Left renal pelvis (tissue), 4 donors: Measurements from ENCODE around the gene PRKN. TPM values are rescaled to one million over a fixed set of nuclear protein-coding genes. Genes with fewer than 3 reads are reported as not detected.

ENCODE experiments used
- DNase-seq, 4 donors: peaks; one replicate each; pipeline ENCODE4 v3.0.0-alpha.2; 2013; ENCODE audit warnings: low read depth in 4 of 4, low spot score in 3 of 4
- polyA plus RNA-seq, 4 donors: library from polyadenylated mRNA; unstranded; fragments of 120-200 nt; gene quantifications; one replicate each; pipeline ENCODE4 v1.2.1, GENCODE V29; 2013; ENCODE audit not compliant: insufficient read length in 4 of 4

The PRKN gene
- polyA plus RNA-seq, 4 donors: 1.5 to 11.9 (median 9.8) TPM

DNA sequence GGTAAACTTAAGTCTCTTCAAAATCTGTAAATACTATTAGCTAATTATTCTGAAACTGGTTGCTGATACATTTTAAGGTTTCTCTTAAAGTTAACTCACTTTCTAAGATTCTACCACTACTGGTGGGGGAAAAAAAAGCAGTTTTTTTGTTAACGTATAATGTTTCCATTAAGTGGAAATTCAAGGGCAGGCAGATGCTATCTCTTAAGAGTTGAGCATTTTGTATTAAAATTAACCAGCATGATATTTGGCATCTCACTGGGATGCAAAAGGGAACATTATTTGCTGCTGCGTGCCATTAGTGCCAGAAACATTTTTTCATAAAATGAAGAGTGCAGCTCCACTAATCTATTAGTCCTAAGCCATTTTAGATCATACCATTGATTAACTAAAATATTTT is 246.2 kb downstream of the PRKN start:
- DNase-seq: no peak

DNA sequence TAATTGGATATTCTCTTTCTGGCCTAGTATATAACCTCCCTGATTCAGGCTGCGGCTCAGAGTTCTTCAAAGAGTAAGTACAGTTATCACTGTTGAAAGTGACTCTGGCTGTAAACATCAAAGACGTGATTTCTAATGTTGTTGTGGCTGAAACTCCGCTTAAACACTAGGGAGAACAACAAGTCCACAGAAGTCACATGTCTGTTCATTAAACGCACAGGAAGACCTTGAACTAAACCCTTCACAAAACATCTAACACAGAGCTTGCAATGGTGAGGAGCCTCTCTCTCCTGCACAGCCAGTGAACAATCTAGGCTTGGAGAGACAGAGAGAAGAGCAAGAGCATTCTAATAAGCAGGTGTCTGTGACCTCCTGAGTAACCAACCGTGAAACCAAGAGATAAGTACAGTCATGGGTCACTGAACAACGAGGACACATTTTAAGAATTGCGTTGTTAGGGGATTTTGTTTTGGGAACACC is 249.3 kb downstream of the PRKN start:
- no peak for DNase-seq

DNA sequence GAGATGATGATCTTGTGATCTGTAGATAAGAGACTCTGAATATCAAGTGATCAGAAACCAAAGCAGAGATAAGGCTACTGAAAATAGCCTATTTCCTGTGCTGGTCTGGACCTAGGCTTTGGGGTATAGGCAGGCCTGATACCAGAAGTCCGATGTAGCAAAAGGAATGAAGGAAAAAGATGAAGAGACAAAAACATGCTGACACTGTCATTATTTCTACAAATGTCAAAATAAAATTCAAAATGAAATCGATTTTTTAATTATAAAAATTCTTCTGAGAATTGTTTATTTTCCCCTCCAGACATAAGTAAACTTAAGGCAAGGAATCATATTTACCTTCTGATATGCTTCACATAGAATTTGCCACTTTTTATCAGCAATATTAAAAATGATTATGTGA is 252.8 kb downstream of the PRKN start:
- no peak for DNase-seq

- no peak for DNase-seq
Observed at GRCh38 chr6:162471842-162472241, 255.7 kb downstream of the PRKN start.

GRCh38 chr6:162468326-162468725 is 259.2 kb downstream of the PRKN start:
- DNase-seq: no peak

- no peak for DNase-seq
Observed at GRCh38 chr6:162467679-162468078, 259.9 kb downstream of the PRKN start.

GRCh38 chr6:162463576-162463975 is 264.0 kb downstream of the PRKN start:
- no peak for DNase-seq

GRCh38 chr6:162459985-162460384 is 267.6 kb downstream of the PRKN start:
- no peak for DNase-seq

- DNase-seq: no peak
Observed at GRCh38 chr6:162450358-162450757, 277.2 kb downstream of the PRKN start.

- DNase-seq: no peak
Observed at GRCh38 chr6:162448294-162448693, 279.3 kb downstream of the PRKN start.

DNA sequence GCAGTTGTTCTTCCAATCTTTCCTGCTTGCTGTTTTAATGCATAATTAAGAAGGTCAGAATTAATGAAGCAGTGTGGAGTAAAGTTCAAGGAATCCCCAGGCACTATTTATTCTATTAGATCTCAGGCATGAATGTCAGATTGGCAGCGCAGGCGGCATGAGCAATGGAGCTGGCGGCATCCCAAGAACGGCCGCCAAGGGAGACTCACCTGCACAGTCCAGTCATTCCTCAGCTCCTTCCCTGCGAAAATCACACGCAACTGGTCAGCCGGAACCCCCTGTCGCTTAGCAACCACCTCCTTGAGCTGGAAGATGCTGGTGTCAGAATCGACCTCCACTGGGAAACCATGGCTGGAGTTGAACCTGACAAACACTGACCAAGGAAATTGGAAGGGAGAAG is 284.5 kb downstream of the PRKN start:
- peak in 2 of 4 donors; percentile 22 to 24 for DNase-seq

DNA sequence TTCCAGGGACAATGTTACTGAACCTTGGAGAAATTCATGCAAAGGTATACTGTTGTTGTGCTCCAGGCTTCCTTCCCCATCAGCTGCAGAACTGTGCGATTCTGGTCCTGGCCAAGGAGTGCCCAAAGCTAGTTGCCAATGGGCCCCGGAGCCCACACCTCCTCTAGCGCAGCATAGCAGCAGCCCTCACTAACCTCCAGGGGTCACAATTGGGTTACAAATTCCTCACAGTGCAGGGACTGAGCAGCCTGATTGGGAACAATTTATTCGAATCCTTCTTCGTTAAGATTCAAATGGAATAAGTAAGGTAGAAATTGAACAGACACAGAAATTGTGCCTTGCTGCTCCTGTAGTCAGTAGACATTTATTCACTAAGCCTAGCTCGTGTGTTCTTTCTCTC is 284.9 kb downstream of the PRKN start:
- DNase-seq: peak in 2 of 4 donors; percentile 14 to 41

DNA sequence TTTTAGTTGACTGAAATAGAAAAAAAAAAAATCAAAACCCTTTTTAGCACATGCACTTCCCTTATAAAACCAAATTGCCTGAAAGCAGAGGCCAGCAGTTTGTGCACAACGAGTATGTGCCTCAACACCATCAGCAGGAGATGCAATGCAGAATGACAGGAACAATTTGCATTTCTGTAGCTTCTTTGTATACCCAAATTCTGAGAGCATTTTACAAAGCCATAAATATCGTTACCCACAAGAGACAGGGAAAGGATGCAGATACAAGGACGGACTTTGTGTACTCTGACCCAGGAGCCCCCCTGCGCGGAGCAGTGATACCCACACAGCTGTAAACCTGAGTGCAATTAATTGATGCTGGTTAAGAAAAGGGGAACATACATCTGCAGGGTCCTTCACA is 285.6 kb downstream of the PRKN start:
- no peak for DNase-seq

GRCh38 chr6:162438980-162439379 is 288.6 kb downstream of the PRKN start:
- DNase-seq: no peak

DNA sequence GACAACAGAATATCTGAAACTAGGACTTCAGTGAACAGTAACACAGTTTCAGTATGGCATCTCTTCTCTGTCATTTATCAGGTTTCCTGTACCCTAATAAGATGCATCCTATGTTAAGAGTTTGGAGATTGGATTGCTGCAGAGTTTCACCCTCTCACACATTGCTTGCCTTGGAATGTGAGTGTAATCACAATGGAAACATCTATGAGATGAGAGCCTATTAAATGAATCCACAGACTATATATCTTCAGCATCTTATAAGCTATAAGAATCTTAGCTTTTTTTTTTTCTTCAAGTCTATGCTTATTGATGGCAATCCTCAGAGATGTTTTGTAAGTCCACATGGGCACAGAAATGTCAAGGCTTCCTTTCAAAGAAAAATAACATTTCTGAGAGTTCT is 292.5 kb downstream of the PRKN start:
- no peak for DNase-seq

GRCh38 chr6:162421004-162421403 is 306.6 kb downstream of the PRKN start:
- DNase-seq: no peak

DNA sequence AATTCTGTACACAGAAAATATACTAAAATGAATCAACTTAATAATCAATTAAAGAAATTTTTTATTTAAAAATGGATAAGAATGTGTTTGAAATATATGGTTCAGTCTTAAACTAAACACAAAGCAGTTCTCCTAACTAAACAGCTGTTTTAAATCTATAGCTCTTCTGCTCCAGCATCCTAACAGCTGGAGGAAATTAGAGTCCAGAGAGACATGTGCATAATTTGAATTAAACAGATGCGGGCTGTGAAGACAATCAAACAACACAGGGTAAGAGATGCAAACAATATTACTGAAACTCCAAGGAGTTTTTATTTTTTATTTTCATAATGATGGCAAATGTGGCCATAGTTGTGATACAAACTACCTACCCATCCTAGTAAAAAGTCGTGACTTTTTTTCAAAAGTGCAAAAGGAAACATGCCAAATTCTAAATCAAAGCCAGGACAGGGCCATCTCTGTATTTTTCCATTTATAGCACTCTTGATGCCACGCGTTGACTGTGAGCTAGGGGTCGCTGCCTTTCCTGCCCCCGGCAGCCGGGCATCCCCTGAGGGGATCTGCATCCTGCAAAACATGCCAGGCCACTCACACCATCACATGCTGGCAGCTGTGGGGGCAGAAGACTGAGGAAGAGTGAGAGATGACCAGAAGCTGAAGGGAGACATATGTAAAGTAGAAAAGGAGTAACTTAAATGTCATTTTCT is 310.6 kb downstream of the PRKN start:
- no peak for DNase-seq

- no peak for DNase-seq
Observed at GRCh38 chr6:162416307-162416706, 311.3 kb downstream of the PRKN start.

- DNase-seq: no peak
Observed at GRCh38 chr6:162409741-162410691, 317.6 kb downstream of the PRKN start.

DNA sequence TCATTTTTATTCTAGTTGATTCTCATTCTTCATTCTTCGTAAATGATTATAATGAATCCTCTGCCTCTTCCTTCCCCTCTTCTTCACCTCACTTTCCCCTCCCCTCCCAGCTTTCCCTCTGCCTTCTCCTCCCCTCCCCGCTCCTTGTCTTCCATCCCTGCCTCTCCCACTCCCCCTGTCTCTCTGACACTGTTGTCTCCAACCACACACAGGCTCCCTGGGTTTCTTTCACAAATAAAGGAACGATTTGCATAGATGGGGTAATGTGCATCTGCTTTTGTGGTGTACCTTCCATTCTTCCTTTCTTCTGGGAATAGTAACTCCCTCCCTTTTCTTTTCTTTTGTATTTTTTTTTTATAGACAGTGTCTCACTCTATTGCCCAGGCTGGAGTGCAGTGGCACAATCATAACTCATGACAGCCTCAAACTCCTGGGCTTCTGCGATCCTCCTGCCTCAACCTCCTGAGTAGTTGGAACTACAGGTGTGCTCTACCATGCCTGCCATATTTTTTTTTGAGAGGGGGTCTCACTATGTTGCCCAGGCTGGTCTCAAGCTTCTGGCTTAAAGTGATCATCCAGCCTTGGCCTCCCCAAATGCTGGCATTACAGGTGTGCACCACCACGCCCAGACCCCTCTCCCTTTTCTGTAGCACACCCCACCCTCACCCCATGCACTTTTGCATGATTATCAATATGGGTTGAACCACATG is 318.6 kb downstream of the PRKN start:
- DNase-seq: no peak

- DNase-seq: no peak
Observed at GRCh38 chr6:162404951-162405350, 322.6 kb downstream of the PRKN start.
